H1 (cell line): Measurements from ENCODE around the gene MTTP. TPM values are rescaled to one million over a fixed set of nuclear protein-coding genes. Genes with fewer than 3 reads are reported as not detected.

Source experiments
- CTCF ChIA-PET: fragments of 300-600 bp; sonication (Branson Sonifier 250); formaldehyde crosslinking; loops from one replicate; lab custom pipeline; 2021; ENCODE audit not compliant: partially characterized antibody; lab: Charles Lee
- POLR2A ChIA-PET: fragments of 300-600 bp; sonication (Branson Sonifier 250); formaldehyde crosslinking; loops from one replicate; lab custom pipeline; 2021; ENCODE audit warnings: inconsistent platforms; ENCODE audit not compliant: partially characterized antibody; lab: Charles Lee
- DNase-seq, 2 experiments: peaks; one replicate each; pipeline versions ENCODE4 v3.0.0 to v3.0.0-alpha.2; 2010 to 2022; ENCODE audit warnings: low spot score in 2 of 2, low read depth in 1 of 2, mixed read lengths in 1 of 2
- FAIRE-seq: peaks from 2 replicates; lab custom pipeline; 2011; peaks lifted over from hg19 to GRCh38; lab: Jason Lieb, UNC
- H2AFZ ChIP-seq: 2 replicates; pipeline ENCODE4 v1.8.1; 2012; ENCODE audit warnings: low read length, inconsistent platforms
- H2AK5ac ChIP-seq: 2 replicates; pipeline ENCODE4 v1.6.1; 2013; ENCODE audit warnings: low read depth, low read length
- H2BK120ac ChIP-seq: replicated peaks from 2 replicates; pipeline ENCODE3; 2013; ENCODE audit warnings: low read depth, low read length, inconsistent platforms
- H2BK12ac ChIP-seq: 2 replicates; pipeline ENCODE4 v1.6.1; 2013; ENCODE audit warnings: low read depth, low read length
- H2BK15ac ChIP-seq: 2 replicates; pipeline ENCODE4 v1.6.1; 2013; ENCODE audit warnings: low read length
- H2BK20ac ChIP-seq: 2 replicates; pipeline ENCODE4 v1.6.1; 2013; ENCODE audit warnings: low read length
- H2BK5ac ChIP-seq: 2 replicates; pipeline ENCODE4 v1.6.1; 2013; ENCODE audit warnings: low read depth, low read length
- H3K14ac ChIP-seq: 2 replicates; pipeline ENCODE4 v1.6.1; 2013; ENCODE audit warnings: inconsistent platforms; ENCODE audit not compliant: insufficient read length
- H3K18ac ChIP-seq: 2 replicates; pipeline ENCODE4 v1.6.1; 2013; ENCODE audit warnings: low read length; ENCODE audit errors: extremely low read depth
- H3K23ac ChIP-seq: 2 replicates; pipeline ENCODE4 v1.6.1; 2013; ENCODE audit warnings: inconsistent platforms; ENCODE audit not compliant: insufficient read length
- H3K23me2 ChIP-seq: 2 replicates; pipeline ENCODE4 v1.6.1; 2013; ENCODE audit warnings: low read depth, low read length
- H3K27ac ChIP-seq: 2 replicates; pipeline ENCODE4 v1.6.1; 2011; ENCODE audit warnings: low read depth, low read length, inconsistent platforms
- H3K27me3 ChIP-seq, 4 experiments: replicated peaks in 1 of 4; 1 replicate in 1 of 4; 2 replicates in 3 of 4; pipeline versions ENCODE4 v1.6.1 to v1.8.1; 2011 to 2013; ENCODE audit warnings: low read length in 3 of 4, mild to moderate bottlenecking in 3 of 4, inconsistent platforms in 2 of 4, mixed read lengths in 2 of 4, moderate library complexity in 1 of 4; ENCODE audit not compliant: control insufficient read depth in 3 of 4, insufficient read depth in 3 of 4; ENCODE audit errors: extremely low read depth in 1 of 4
- H3K36me3 ChIP-seq, 4 experiments: 2 replicates each; pipeline versions ENCODE4 v1.6.1 to v1.8.1; 2011 to 2013; ENCODE audit warnings: mild to moderate bottlenecking in 4 of 4, low read length in 3 of 4, moderate library complexity in 2 of 4, control low read depth in 1 of 4, inconsistent platforms in 1 of 4; ENCODE audit not compliant: insufficient read depth in 4 of 4, control insufficient read depth in 2 of 4
- H3K4ac ChIP-seq: replicated peaks from 2 replicates; pipeline ENCODE3; 2013; ENCODE audit warnings: low read length, low read depth, mixed read lengths, inconsistent platforms; ENCODE audit not compliant: insufficient read length
- H3K4me1 ChIP-seq, 4 experiments: replicated peaks in 1 of 4; 1 replicate in 1 of 4; 2 replicates in 3 of 4; pipeline versions ENCODE4 v1.6.1 to v1.8.1; 2011 to 2013; ENCODE audit warnings: low read length in 3 of 4, inconsistent platforms in 2 of 4, mixed read lengths in 1 of 4; ENCODE audit not compliant: insufficient read depth in 4 of 4, control insufficient read depth in 3 of 4
- H3K4me2 ChIP-seq, 2 experiments: 2 replicates each; pipeline versions ENCODE4 v1.6.1 to v1.8.1; 2011 to 2013; ENCODE audit warnings: low read depth in 2 of 2, low read length in 2 of 2, control low read depth in 1 of 2, inconsistent platforms in 1 of 2, mild to moderate bottlenecking in 1 of 2; ENCODE audit not compliant: insufficient read depth in 1 of 2
- H3K4me3 ChIP-seq, 4 experiments: fragments of 200-600, 300-600 bp in 1 of 4; sonication (generic), shearing (Covaris generic), sonication (Bioruptor Twin) in 1 of 4; 2 replicates each; pipeline versions ENCODE4 v1.5.1 to v1.8.1; 2011 to 2016; ENCODE audit warnings: low read length in 4 of 4, low read depth in 3 of 4, control low read depth in 2 of 4, inconsistent platforms in 2 of 4, mild to moderate bottlenecking in 2 of 4, mixed read lengths in 1 of 4, moderate library complexity in 1 of 4; ENCODE audit not compliant: insufficient read depth in 2 of 4; ENCODE audit errors: extremely low read depth in 1 of 4
- H3K56ac ChIP-seq: replicated peaks from 2 replicates; pipeline ENCODE3; 2013; ENCODE audit warnings: low read depth, mild to moderate bottlenecking, mixed read lengths, low read length, inconsistent platforms; ENCODE audit not compliant: insufficient read length
- H3K79me1 ChIP-seq: 2 replicates; pipeline ENCODE4 v1.6.1; 2013; ENCODE audit warnings: low read depth, low read length, control low read depth
- H3K79me2 ChIP-seq, 2 experiments: 2 replicates each; pipeline versions ENCODE4 v1.6.1 to v1.8.1; 2012 to 2013; ENCODE audit warnings: low read length in 2 of 2, mild to moderate bottlenecking in 2 of 2, inconsistent platforms in 1 of 2; ENCODE audit not compliant: insufficient read depth in 2 of 2, control insufficient read depth in 1 of 2
- H3K9ac ChIP-seq, 4 experiments: replicated peaks in 1 of 4; 1 replicate in 1 of 4; 2 replicates in 3 of 4; pipeline versions ENCODE4 v1.6.1 to v1.8.1; 2011 to 2013; ENCODE audit warnings: low read depth in 3 of 4, low read length in 3 of 4, control low read depth in 2 of 4, mild to moderate bottlenecking in 2 of 4, moderate library complexity in 2 of 4, inconsistent platforms in 1 of 4; ENCODE audit errors: extremely low read depth in 1 of 4
- H3K9me3 ChIP-seq, 2 experiments: 2 replicates each; pipeline versions ENCODE4 v1.6.1 to v1.8.1; 2012 to 2013; ENCODE audit warnings: mild to moderate bottlenecking in 2 of 2, moderate library complexity in 2 of 2, control low read depth in 1 of 2, inconsistent platforms in 1 of 2, low read depth in 1 of 2, low read length in 1 of 2, mixed read lengths in 1 of 2; ENCODE audit not compliant: insufficient read depth in 2 of 2
- H4K20me1 ChIP-seq, 2 experiments: replicated peaks in 1 of 2; 2 replicates each; pipeline versions ENCODE3 to v1.8.1; 2011 to 2013; ENCODE audit warnings: inconsistent platforms in 2 of 2, low read length in 2 of 2, mild to moderate bottlenecking in 1 of 2; ENCODE audit not compliant: insufficient read depth in 2 of 2, control insufficient read depth in 1 of 2
- H4K5ac ChIP-seq: 2 replicates; pipeline ENCODE4 v1.6.1; 2013; ENCODE audit warnings: low read length, low read depth, mixed read lengths, inconsistent platforms; ENCODE audit not compliant: insufficient read length
- H4K8ac ChIP-seq: 2 replicates; pipeline ENCODE4 v1.8.0; 2013; ENCODE audit warnings: mild to moderate bottlenecking, moderate library complexity, low read length, inconsistent platforms; ENCODE audit not compliant: insufficient read depth; ENCODE audit errors: extremely low read depth
- H4K91ac ChIP-seq: replicated peaks from 2 replicates; pipeline ENCODE3; 2013; ENCODE audit warnings: low read length, mixed read lengths, inconsistent platforms; ENCODE audit not compliant: insufficient read length
- BCL11A ChIP-seq, 2 experiments: IDR thresholded peaks; one replicate each; pipeline ENCODE4 v1.6.1; 2011; ENCODE audit warnings: low read depth in 2 of 2, low read length in 2 of 2, mild to moderate bottlenecking in 2 of 2
- CEBPB ChIP-seq: IDR thresholded peaks from 2 replicates; pipeline ENCODE4 v1.6.1; 2012; ENCODE audit warnings: low read depth, low read length
- FOSL1 ChIP-seq: IDR thresholded peaks from 2 replicates; pipeline ENCODE4 v1.6.1; 2011; ENCODE audit warnings: mild to moderate bottlenecking, low read depth, low read length, moderate library complexity; ENCODE audit not compliant: insufficient read depth
- JUN ChIP-seq: IDR thresholded peaks from 2 replicates; pipeline ENCODE4 v1.6.1; 2011; ENCODE audit warnings: low read depth, mild to moderate bottlenecking, improper control_type of control experiment, low read length
- JUND ChIP-seq: IDR thresholded peaks from 2 replicates; pipeline ENCODE4 v1.6.1; 2011; ENCODE audit warnings: mild to moderate bottlenecking, improper control_type of control experiment, low read length
- SIN3A ChIP-seq, 2 experiments: IDR thresholded peaks in 1 of 2; conservative IDR thresholded peaks in 1 of 2; 2 replicates each; pipeline ENCODE4 v1.6.1; 2011 to 2012; ENCODE audit warnings: low read length in 2 of 2, improper control_type of control experiment in 1 of 2, low read depth in 1 of 2, mild to moderate bottlenecking in 1 of 2
- SP4 ChIP-seq: IDR thresholded peaks from 2 replicates; pipeline ENCODE4 v1.6.1; 2012; ENCODE audit warnings: low read length, inconsistent platforms
- WGBS, 2 experiments: shearing (Covaris generic) in 1 of 2; methylation state at CpG; one replicate each; pipeline versions ENCODE4 v1.1.6 to v1.1.7; 2013 to 2015; ENCODE audit warnings: low lambda C conversion rate in 2 of 2, mixed read lengths in 2 of 2, inconsistent platforms in 1 of 2, low coverage in 1 of 2, missing lambda C conversion rate in 1 of 2; ENCODE audit not compliant: insufficient replicate concordance in 2 of 2, insufficient coverage in 1 of 2, insufficient read length in 1 of 2; ENCODE audit errors: extremely low coverage in 1 of 2, missing lambda C conversion rate in 1 of 2; 5-methylcytosine and 5-hydroxymethylcytosine counted together
- polyA plus RNA-seq, 7 experiments: library from polyadenylated mRNA; depleted of rRNA in 3 of 7; stranded (reverse) in 5 of 7; unstranded in 2 of 7; fragments of >200 nt in 5 of 7; fragments of 200-250 nt in 2 of 7; gene quantifications; 1 replicate in 5 of 7; 2 replicates in 1 of 7; 4 replicates in 1 of 7; pipeline versions ENCODE4 v1.2.1 to v1.2.3, GENCODE V29; 2011 to 2013; ENCODE audit warnings: missing spikeins in 2 of 7, mixed read lengths in 2 of 7
- total RNA-seq: library from RNA; stranded (reverse); fragmentation: NEBNext Ultra II Directional; extraction: Animal tissue kit (Norgen Biotek cat#: 25700); gene quantifications from 2 replicates; pipeline ENCODE4 v1.2.1, GENCODE V29; 2021
- TF ChIP-seq, protein P1 (sequence below): IDR thresholded peaks from 2 replicates; pipeline ENCODE4 v1.6.1; 2012; ENCODE audit warnings: low read length, inconsistent platforms
- TF ChIP-seq, protein P2 (sequence below): IDR thresholded peaks from 2 replicates; pipeline ENCODE4 v1.6.1; 2011; ENCODE audit warnings: low read depth, mild to moderate bottlenecking, low read length; ENCODE audit not compliant: insufficient read depth

The MTTP gene
- total and polyA plus RNA-seq, 2 of the 8 experiments (the other 6 are each of a cell fraction or from before 2014, with no cell fraction given) = 0.12 to 0.26 TPM

DNA sequence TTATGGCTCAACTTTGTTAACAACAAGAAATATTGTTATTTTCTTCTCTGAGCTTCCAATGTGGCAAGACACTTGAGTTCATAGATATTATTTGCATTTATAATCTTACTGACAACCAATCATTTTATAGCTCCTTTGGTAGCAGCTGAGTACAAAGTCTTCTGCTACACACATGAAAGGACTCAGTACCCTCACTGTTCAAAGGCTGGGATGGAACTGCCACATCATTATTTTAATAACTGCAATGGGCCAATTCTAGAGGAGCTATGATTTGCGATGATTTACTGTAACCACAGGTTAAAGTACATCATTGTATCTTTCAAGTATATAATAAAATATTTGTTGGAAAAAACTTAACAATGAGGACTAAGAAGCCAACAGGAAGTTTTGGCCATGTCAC lies 10.9 kb downstream of the MTTP start:
- DNase-seq (no peak), FAIRE-seq (no peak)
- no peak overlapping the region for H3K9ac ChIP-seq
- POLR2A ChIA-PET = interaction anchor here (1.1 kb wide), 1 partner anchor 11 kb away, joined by 3 read pairs; the partner anchor contains the start of gene MTTP
- H2AK5ac ChIP-seq = no peak overlapping the region
- H2BK12ac ChIP-seq = no peak overlapping the region
- H3K14ac ChIP-seq = no peak overlapping the region
- no peaks in the 10 kb centered on the region for H3K4me1 ChIP-seq
- H4K20me1 ChIP-seq = no peaks in the 10 kb centered on the region
- no peak overlapping the region for H2BK5ac ChIP-seq
- no peak overlapping the region for H3K4me3 ChIP-seq
- H3K18ac ChIP-seq = no peak overlapping the region
- CTCF ChIA-PET = no interaction called here
- no peaks in the 10 kb centered on the region for H3K9me3 ChIP-seq
- no peak overlapping the region for H2AFZ ChIP-seq
- 96% methylated on average over 1 of the region's 1 CpG; no CpG with 5 or more reads in 1 of the 2 experiments for WGBS, 2 experiments
- no peaks in the 10 kb centered on the region for H3K27me3 ChIP-seq
- no peak overlapping the region for H4K91ac ChIP-seq
- H3K23ac ChIP-seq = no peak overlapping the region
- H3K23me2 ChIP-seq = no peaks in the 10 kb centered on the region
- H2BK20ac ChIP-seq = no peak overlapping the region
- H2BK15ac ChIP-seq = no peak overlapping the region
- H3K79me1 ChIP-seq = no peaks in the 10 kb centered on the region
- H3K36me3 ChIP-seq = no peaks in the 10 kb centered on the region
- TF ChIP-seq CEBPB = no peak
- TF ChIP-seq, protein P1, sequence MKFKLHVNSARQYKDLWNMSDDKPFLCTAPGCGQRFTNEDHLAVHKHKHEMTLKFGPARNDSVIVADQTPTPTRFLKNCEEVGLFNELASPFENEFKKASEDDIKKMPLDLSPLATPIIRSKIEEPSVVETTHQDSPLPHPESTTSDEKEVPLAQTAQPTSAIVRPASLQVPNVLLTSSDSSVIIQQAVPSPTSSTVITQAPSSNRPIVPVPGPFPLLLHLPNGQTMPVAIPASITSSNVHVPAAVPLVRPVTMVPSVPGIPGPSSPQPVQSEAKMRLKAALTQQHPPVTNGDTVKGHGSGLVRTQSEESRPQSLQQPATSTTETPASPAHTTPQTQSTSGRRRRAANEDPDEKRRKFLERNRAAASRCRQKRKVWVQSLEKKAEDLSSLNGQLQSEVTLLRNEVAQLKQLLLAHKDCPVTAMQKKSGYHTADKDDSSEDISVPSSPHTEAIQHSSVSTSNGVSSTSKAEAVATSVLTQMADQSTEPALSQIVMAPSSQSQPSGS = no peak
- TF ChIP-seq FOSL1 = no peak
- TF ChIP-seq JUND = no peak
- TF ChIP-seq SP4 = no peak
- TF ChIP-seq, protein P2, sequence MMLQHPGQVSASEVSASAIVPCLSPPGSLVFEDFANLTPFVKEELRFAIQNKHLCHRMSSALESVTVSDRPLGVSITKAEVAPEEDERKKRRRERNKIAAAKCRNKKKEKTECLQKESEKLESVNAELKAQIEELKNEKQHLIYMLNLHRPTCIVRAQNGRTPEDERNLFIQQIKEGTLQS = no peak
- TF ChIP-seq JUN = no peak
- TF ChIP-seq BCL11A (IDR thresholded peaks at IDR 0.05; ENCODE audit: low read depth in 2 of 2, low read length in 2 of 2) = no peak
- TF ChIP-seq SIN3A (conservative IDR thresholded peaks at IDR 0.05 in 1 of 2, IDR thresholded peaks at IDR 0.05 in 1 of 2; ENCODE audit: low read depth in 1 of 2, low read length in 2 of 2) = no peak
- H3K4me2 ChIP-seq = no peak overlapping the region
- H3K27ac ChIP-seq = no peak overlapping the region
- H4K5ac ChIP-seq = no peak overlapping the region
- H3K4ac ChIP-seq = no peak overlapping the region
- no peaks in the 10 kb centered on the region for H3K79me2 ChIP-seq
- no peak overlapping the region for H4K8ac ChIP-seq
- no peak overlapping the region for H2BK120ac ChIP-seq
- H3K56ac ChIP-seq = no peak overlapping the region
